PC-9 (cell line): Measurements from ENCODE around the gene DAAM2.

ENCODE experiments used
- EZH2 ChIP-seq: fragments of 200-600 bp; sonication (generic); IDR thresholded peaks from 2 replicates; pipeline ENCODE4 v1.8.0; 2017; ENCODE audit warnings: antibody characterized with exemption, low read depth
- TF ChIP-seq, protein P1 (sequence below): fragments of 200-600 bp; sonication (generic); conservative IDR thresholded peaks from 2 replicates; pipeline ENCODE4 v1.6.1; 2017; ENCODE audit warnings: mixed run types, antibody characterized with exemption, mild to moderate bottlenecking, moderate library complexity

DNA sequence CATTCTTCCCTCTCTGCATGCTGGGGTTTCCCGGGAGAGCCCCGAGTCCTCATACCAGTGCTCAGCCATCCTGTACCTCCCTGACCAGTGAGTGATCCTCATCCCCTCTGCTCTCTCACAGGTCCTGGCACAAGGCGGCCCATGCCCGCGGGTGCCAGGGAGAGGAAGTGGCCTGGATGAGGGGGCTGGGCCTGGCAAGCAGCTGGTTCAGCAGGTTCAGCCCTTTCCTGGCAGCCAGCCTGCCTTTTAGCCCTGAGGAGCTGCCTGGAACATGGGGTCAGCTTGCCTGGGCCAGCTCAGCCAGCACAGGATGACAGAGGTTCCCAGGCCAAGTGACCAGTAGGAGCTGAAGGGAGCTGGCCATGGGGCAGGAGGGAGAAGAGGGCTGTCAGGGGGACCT, 131.2 kb downstream of the DAAM2 start:
- TF ChIP-seq, protein P1, sequence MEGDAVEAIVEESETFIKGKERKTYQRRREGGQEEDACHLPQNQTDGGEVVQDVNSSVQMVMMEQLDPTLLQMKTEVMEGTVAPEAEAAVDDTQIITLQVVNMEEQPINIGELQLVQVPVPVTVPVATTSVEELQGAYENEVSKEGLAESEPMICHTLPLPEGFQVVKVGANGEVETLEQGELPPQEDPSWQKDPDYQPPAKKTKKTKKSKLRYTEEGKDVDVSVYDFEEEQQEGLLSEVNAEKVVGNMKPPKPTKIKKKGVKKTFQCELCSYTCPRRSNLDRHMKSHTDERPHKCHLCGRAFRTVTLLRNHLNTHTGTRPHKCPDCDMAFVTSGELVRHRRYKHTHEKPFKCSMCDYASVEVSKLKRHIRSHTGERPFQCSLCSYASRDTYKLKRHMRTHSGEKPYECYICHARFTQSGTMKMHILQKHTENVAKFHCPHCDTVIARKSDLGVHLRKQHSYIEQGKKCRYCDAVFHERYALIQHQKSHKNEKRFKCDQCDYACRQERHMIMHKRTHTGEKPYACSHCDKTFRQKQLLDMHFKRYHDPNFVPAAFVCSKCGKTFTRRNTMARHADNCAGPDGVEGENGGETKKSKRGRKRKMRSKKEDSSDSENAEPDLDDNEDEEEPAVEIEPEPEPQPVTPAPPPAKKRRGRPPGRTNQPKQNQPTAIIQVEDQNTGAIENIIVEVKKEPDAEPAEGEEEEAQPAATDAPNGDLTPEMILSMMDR = no peak
- no peak for TF ChIP-seq EZH2
